HepG2 (cell line): ENCODE data around the gene ACCS. TPM values are rescaled to one million over a fixed set of nuclear protein-coding genes. Genes with fewer than 3 reads are reported as not detected.
A peak's percentile ranks its signal among the peaks of the same experiment; 100 is the strongest.

Experiments
- BHLHE40 ChIP-seq: IDR thresholded peaks from 2 replicates; pipeline ENCODE4 v1.6.1; 2011; ENCODE audit warnings: low read length, improper control_type of control experiment
- CHD4 ChIP-seq: fragments of 200-600 bp; sonication (generic); IDR thresholded peaks from 2 replicates; pipeline ENCODE4 v1.7.0; 2017; ENCODE audit warnings: mild to moderate bottlenecking, low read length, borderline replicate concordance
- HDAC1 ChIP-seq: sonication (generic); formaldehyde crosslinking; IDR thresholded peaks from 2 replicates; pipeline ENCODE4 v1.5.1; 2020; ENCODE audit warnings: mild to moderate bottlenecking, missing genetic modification reagents
- HOXA7 ChIP-seq: sonication (generic); formaldehyde crosslinking; IDR thresholded peaks from 2 replicates; pipeline ENCODE4 v1.8.1; 2022; ENCODE audit warnings: mild to moderate bottlenecking, missing genetic modification reagents, moderate library complexity
- IRF2 ChIP-seq: IDR thresholded peaks from 2 replicates; pipeline ENCODE4 v1.6.1; 2018; ENCODE audit warnings: missing genetic modification reagents, missing compliant biosample characterization
- KAT7 ChIP-seq: IDR thresholded peaks from 2 replicates; pipeline ENCODE4 v1.6.1; 2018; ENCODE audit warnings: borderline replicate concordance, missing compliant biosample characterization
- KDM2A ChIP-seq: sonication (generic); formaldehyde crosslinking; IDR thresholded peaks from 2 replicates; pipeline ENCODE4 v1.4.0; 2020; ENCODE audit warnings: low read depth, missing genetic modification reagents, borderline replicate concordance
- MAZ ChIP-seq, 2 experiments: sonication (generic) in 1 of 2; formaldehyde crosslinking in 1 of 2; IDR thresholded peaks; 2 replicates each; pipeline versions ENCODE4 v1.5.0 to v1.6.1; 2012 to 2020; ENCODE audit warnings: low read depth in 2 of 2, mild to moderate bottlenecking in 2 of 2, borderline replicate concordance in 1 of 2, improper control_type of control experiment in 1 of 2, low read length in 1 of 2, missing genetic modification reagents in 1 of 2, moderate library complexity in 1 of 2
- MEF2D ChIP-seq: sonication (generic); formaldehyde crosslinking; IDR thresholded peaks from 2 replicates; pipeline ENCODE4 v1.5.1; 2020; ENCODE audit warnings: mild to moderate bottlenecking, missing genetic modification reagents
- MYC ChIP-seq: sonication (generic); formaldehyde crosslinking; IDR thresholded peaks from 2 replicates; pipeline ENCODE4 v1.9.0; 2021; ENCODE audit warnings: missing genetic modification reagents, borderline replicate concordance
- NONO ChIP-seq, 2 experiments: fragments of 450-650 bp in 1 of 2; sonication (generic) in 1 of 2; formaldehyde crosslinking in 1 of 2; IDR thresholded peaks in 1 of 2; conservative IDR thresholded peaks in 1 of 2; 2 replicates each; pipeline versions ENCODE4 v1.6.1 to v1.8.0; 2017 to 2022; ENCODE audit warnings: mild to moderate bottlenecking in 1 of 2, missing genetic modification reagents in 1 of 2, moderate library complexity in 1 of 2
- POLR2A ChIP-seq, 2 experiments: IDR thresholded peaks; 2 replicates each; pipeline ENCODE4 v1.6.1; 2011; ENCODE audit warnings: low read depth in 2 of 2, low read length in 2 of 2, mild to moderate bottlenecking in 1 of 2, moderate library complexity in 1 of 2; ENCODE audit not compliant: insufficient read depth in 1 of 2
- POLR2AphosphoS5 ChIP-seq: IDR thresholded peaks from 2 replicates; pipeline ENCODE4 v1.6.1; 2012; ENCODE audit warnings: low read depth, low read length
- RNF2 ChIP-seq: fragments of 450-650 bp; conservative IDR thresholded peaks from 2 replicates; pipeline ENCODE4 v1.6.1; 2016; ENCODE audit warnings: low read depth
- TMF1 ChIP-seq: sonication (generic); formaldehyde crosslinking; IDR thresholded peaks from 2 replicates; pipeline ENCODE4 v1.8.1; 2022; ENCODE audit warnings: low read depth, missing genetic modification reagents
- YEATS2 ChIP-seq: sonication (generic); formaldehyde crosslinking; IDR thresholded peaks from 2 replicates; pipeline ENCODE4 v1.4.0; 2020; ENCODE audit warnings: missing genetic modification reagents, borderline replicate concordance
- ZFP62 ChIP-seq: sonication (generic); formaldehyde crosslinking; IDR thresholded peaks from 2 replicates; pipeline ENCODE4 v1.4.0; 2020; ENCODE audit warnings: missing genetic modification reagents
- ZNF160 ChIP-seq: sonication (generic); formaldehyde crosslinking; IDR thresholded peaks from 2 replicates; pipeline ENCODE4 v1.8.0; 2022; ENCODE audit warnings: mild to moderate bottlenecking, inconsistent platforms, missing genetic modification reagents
- ZNF441 ChIP-seq: sonication (generic); formaldehyde crosslinking; IDR thresholded peaks from 2 replicates; pipeline ENCODE4 v1.7.0; 2021; ENCODE audit warnings: missing genetic modification reagents, borderline replicate concordance
- ZNF501 ChIP-seq: sonication (generic); formaldehyde crosslinking; IDR thresholded peaks from 2 replicates; pipeline ENCODE4 v1.5.1; 2020; ENCODE audit warnings: mild to moderate bottlenecking, moderate library complexity, missing genetic modification reagents
- ZNF564 ChIP-seq: sonication (generic); formaldehyde crosslinking; IDR thresholded peaks from 2 replicates; pipeline ENCODE4 v1.8.1; 2023; ENCODE audit warnings: mild to moderate bottlenecking, missing genetic modification reagents
- ZNF674 ChIP-seq: sonication (generic); formaldehyde crosslinking; IDR thresholded peaks from 2 replicates; pipeline ENCODE4 v1.5.0; 2020; ENCODE audit warnings: low read depth, mild to moderate bottlenecking, missing genetic modification reagents
- ZNF724P ChIP-seq: sonication (generic); formaldehyde crosslinking; IDR thresholded peaks from 2 replicates; pipeline ENCODE4 v1.8.0; 2022; ENCODE audit warnings: missing genetic modification reagents, borderline replicate concordance
- ZNF75D ChIP-seq: sonication (generic); formaldehyde crosslinking; IDR thresholded peaks from 2 replicates; pipeline ENCODE4 v1.8.1; 2023; ENCODE audit warnings: missing genetic modification reagents, mild to moderate bottlenecking, borderline replicate concordance
- ZNF776 ChIP-seq: sonication (generic); formaldehyde crosslinking; IDR thresholded peaks from 2 replicates; pipeline ENCODE4 v1.4.0; 2020; ENCODE audit warnings: mild to moderate bottlenecking, missing genetic modification reagents
- ZNF792 ChIP-seq: IDR thresholded peaks from 2 replicates; pipeline ENCODE4 v1.6.1; 2016
- polyA plus RNA-seq, 8 experiments: library from polyadenylated mRNA; depleted of rRNA in 3 of 8; stranded (reverse) in 7 of 8; unstranded in 1 of 8; fragments of >200 nt; fragmentation: Illumina TruSeq in 4 of 8; extraction: Trizol in 4 of 8; gene quantifications; 2 replicates each; pipeline versions ENCODE4 v1.2.1 to v1.2.3, GENCODE V29; 2011 to 2016; ENCODE audit warnings: low read depth in 4 of 8, missing spikeins in 1 of 8, mixed read lengths in 1 of 8; ENCODE audit not compliant: insufficient read depth in 1 of 8
- total RNA-seq, 5 experiments: library from RNA; depleted of rRNA; stranded (reverse); fragments of >200 nt; fragmentation: Illumina TruSeq; extraction: Trizol; gene quantifications; 2 replicates each; pipeline ENCODE4 v1.2.3, GENCODE V29; 2016; ENCODE audit warnings: low read depth in 1 of 5
- TF ChIP-seq, protein P1 (sequence below), 2 experiments: sonication (generic) in 1 of 2; formaldehyde crosslinking in 1 of 2; IDR thresholded peaks; 2 replicates each; pipeline versions ENCODE4 v1.4.0 to v1.6.1; 2018 to 2020; ENCODE audit warnings: missing genetic modification reagents in 2 of 2, borderline replicate concordance in 1 of 2, low read depth in 1 of 2, mild to moderate bottlenecking in 1 of 2, missing biosample characterization in 1 of 2

ACCS gene
- total and polyA plus RNA-seq, 2 of the 13 experiments (the other 11 are each of a cell fraction or from before 2014, with no cell fraction given): 0.55 to 0.59 TPM

DNA sequence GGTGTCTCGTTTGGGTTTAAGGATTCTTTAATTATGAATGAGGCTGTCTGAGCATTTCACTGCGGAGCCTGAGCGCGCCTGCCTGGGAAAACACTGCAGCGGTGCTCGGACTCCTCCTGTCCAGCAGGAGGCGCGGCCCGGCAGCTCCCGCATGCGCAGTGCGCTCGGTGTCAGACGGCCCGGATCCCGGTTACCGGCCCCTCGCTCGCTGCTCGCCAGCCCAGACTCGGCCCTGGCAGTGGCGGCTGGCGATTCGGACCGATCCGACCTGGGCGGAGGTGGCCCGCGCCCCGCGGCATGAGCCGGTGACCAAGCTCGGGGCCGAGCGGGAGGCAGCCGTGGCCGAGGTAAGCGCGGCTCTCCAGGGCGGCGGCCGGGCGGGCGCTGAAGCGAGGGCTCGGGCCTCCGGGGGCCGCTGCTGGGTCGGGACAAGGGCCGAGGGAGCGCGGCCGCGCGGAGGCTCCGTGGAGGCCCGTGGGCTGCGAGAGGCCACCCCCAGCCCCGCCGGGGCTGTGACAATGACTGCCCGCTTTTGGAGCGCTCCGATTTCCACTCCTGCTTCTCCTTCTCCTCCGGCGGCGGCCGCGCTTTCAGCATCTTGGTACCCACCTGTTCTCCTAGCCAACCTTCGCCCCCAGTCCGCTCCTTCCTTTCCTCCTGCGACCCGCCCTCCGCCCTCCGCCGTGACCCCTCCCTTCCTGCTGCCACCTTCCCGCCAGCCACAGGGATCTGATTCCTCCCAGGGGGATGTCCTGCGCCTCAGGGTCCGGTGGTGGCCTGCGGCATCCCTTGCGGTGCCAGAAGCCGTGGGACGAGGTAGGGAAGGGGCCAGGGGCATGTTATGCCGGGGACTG, 29.7 kb downstream of the ACCS start, which contains the start of gene EXT2 (continued):
- TF ChIP-seq POLR2AphosphoS5 (peak; percentile 48), ZNF792 (CRISPR knock-in tag) (0 out of 2 replicates have a peak, but pooled peaks have one; percentile 21), IRF2 (peak; percentile 40; the same call in 1 of the 2 replicates), HDAC1 (CRISPR knock-in tag) (peak; percentile 81), ZNF776 (CRISPR knock-in tag) (0 out of 2 replicates have a peak, but pooled peaks have one; percentile 38), RNF2 (peak; percentile 62; the same call in 1 of the 2 replicates), KAT7 (CRISPR knock-in tag) (peak; percentile 28; the same call in 1 of the 2 replicates), HOXA7 (0 out of 2 replicates have a peak, but pooled peaks have one; percentile 33), ZNF501 (no peak), MAZ (IDR thresholded peaks at IDR 0.05; ENCODE audit: borderline replicate concordance, low read depth, low read length) (0 out of 2 replicates have a peak, but pooled peaks have one; percentile 16), MAZ (CRISPR knock-in tag; IDR thresholded peaks at IDR 0.05; ENCODE audit: low read depth) (peak; percentile 78), MEF2D (0 out of 2 replicates have a peak, but pooled peaks have one; percentile 35), ZNF724P (CRISPR knock-in tag) (0 out of 2 replicates have a peak, but pooled peaks have one; percentile 48), KDM2A (CRISPR knock-in tag) (peak; percentile 71), YEATS2 (CRISPR knock-in tag) (peak; percentile 65; the same call in 1 of the 2 replicates), BHLHE40 (0 out of 2 replicates have a peak, but pooled peaks have one; percentile 4), MYC (0 out of 2 replicates have a peak, but pooled peaks have one; percentile 11), NONO (IDR thresholded peaks at IDR 0.05) (no peak), NONO (CRISPR knock-in tag; conservative IDR thresholded peaks at IDR 0.05) (peak; percentile 56; the same call in 1 of the 2 replicates), ZNF674 (CRISPR knock-in tag) (no peak), ZNF564 (peak; percentile 38; the same call in 1 of the 2 replicates), TMF1 (CRISPR knock-in tag) (0 out of 2 replicates have a peak, but pooled peaks have one; percentile 41), POLR2A (IDR thresholded peaks at IDR 0.05; ENCODE audit: insufficient read depth in 1 of 2, low read depth in 2 of 2, low read length in 2 of 2) (peak in 1 of 2 experiments; percentile 69; a peak in 2 of 4 replicates), ZNF441 (CRISPR knock-in tag) (0 out of 2 replicates have a peak, but pooled peaks have one; percentile 55), ZFP62 (CRISPR knock-in tag) (no peak), CHD4 (no peak), ZNF160 (no peak), ZNF75D (CRISPR knock-in tag) (no peak)
- TF ChIP-seq, protein P1, sequence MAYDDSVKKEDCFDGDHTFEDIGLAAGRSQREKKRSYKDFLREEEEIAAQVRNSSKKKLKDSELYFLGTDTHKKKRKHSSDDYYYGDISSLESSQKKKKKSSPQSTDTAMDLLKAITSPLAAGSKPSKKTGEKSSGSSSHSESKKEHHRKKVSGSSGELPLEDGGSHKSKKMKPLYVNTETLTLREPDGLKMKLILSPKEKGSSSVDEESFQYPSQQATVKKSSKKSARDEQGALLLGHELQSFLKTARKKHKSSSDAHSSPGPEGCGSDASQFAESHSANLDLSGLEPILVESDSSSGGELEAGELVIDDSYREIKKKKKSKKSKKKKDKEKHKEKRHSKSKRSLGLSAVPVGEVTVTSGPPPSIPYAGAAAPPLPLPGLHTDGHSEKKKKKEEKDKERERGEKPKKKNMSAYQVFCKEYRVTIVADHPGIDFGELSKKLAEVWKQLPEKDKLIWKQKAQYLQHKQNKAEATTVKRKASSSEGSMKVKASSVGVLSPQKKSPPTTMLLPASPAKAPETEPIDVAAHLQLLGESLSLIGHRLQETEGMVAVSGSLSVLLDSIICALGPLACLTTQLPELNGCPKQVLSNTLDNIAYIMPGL (CRISPR knock-in tag; IDR thresholded peaks at IDR 0.05; ENCODE audit: borderline replicate concordance in 1 of 2, low read depth in 1 of 2): peak; percentile 93 to 98
